Measurements from ENCODE around the gene KIF23. TPM values are rescaled to one million over a fixed set of nuclear protein-coding genes. Genes with fewer than 3 reads are reported as not detected.

Gene KIF23
- total RNA-seq, 1 experiment from 2014 or later: 100 TPM

DNA sequence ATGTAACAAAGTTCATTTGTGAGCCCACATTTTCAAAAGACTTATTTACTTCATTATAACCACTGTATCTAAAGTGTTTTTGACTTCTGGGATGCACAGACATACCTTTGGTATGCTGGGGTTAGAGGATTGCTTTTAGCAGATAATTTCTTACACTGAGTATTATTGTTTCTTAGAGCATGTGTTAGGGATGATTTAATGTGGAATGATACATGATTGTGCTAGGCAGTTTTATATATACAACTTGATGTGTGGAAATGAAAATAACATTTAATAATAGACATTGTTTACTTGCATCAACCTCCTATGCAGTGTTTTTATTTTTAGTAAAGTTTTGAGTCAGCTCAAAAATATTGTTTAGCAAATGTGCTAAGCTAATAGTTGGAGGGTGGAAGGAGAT lies 3.4 kb downstream of the KIF23 start:
- Histone ChIP-seq H3K27ac (no peak overlapping the region), H3K79me2 (ENCODE audit: low read depth) (peaks cover 66% of the 10 kb centered on the region), H2AFZ (no peak overlapping the region), H3K4me1 (replicated peaks; ENCODE audit: insufficient read depth) (peaks cover 26% of the 10 kb centered on the region), H3K9me3 (ENCODE audit: insufficient read depth, low read depth) (no peaks in the 10 kb centered on the region), H4K20me1 (ENCODE audit: insufficient read depth) (peaks cover 3% of the 10 kb centered on the region; the same call in 1 of the 2 replicates), H3K36me3 (ENCODE audit: low read depth) (peaks cover 35% of the 10 kb centered on the region), H3F3A (ENCODE audit: insufficient read depth, low read depth) (no peaks in the 10 kb centered on the region), H3K27me3 (ENCODE audit: insufficient read depth, low read depth) (no peaks in the 10 kb centered on the region), H3K4me3 (no peak overlapping the region), H3K4me2 (no peak overlapping the region), H3K9me2 (ENCODE audit: insufficient read depth) (no peaks in the 10 kb centered on the region)
- TF ChIP-seq EZH2 (IDR thresholded peaks at IDR 0.05; ENCODE audit: low read depth) (no peak), CTCF (conservative IDR thresholded peaks at IDR 0.05) (no peak)
- BruUV-seq (replicated peaks): no TSS peak
- no peak for DNase-seq
- ChIA-PET POLR2A (ENCODE audit: unreplicated experiment) (no interaction called here), CTCF (no interaction called here)
- intact Hi-C loops (cut with micrococcal nuclease; ENCODE audit: unreplicated experiment): no loop called here

GRCh38 chr15:69421498-69421897 lies 7.3 kb downstream of the KIF23 start:
- DNase-seq: no peak
- peaks cover 52% of the 10 kb centered on the region for H3K36me3 ChIP-seq (ENCODE audit: low read depth)

DNA sequence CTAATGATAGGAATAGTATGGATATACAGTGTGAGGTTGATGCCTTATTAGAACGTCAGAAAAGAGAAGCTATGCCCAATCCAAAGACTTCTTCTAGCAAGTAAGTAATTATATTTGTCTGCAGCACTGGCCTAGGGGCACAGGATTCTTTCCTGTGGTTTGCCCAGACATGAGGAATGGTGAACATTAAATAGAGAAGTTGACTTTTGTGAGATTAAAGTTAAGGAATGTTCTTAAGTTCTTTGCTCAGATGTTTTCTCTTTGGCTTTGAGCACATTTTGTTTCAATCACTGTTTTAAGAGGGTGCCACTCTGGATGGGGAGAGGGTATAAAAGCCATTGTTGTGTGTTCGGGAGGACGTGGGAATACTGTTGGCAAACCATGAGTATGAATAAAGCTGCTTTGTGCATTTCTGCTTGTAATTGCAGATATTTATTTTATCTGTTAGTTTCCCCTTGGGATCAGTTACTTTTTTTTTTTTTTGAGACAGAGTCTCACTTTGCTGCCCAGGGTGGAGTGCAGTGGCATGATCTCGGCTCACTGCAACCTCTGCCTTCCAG lies 8.3 kb downstream of the KIF23 start:
- Histone ChIP-seq H3K9me2 (ENCODE audit: insufficient read depth) (no peaks in the 10 kb centered on the region), H3K27me3 (ENCODE audit: insufficient read depth, low read depth) (no peaks in the 10 kb centered on the region), H3F3A (ENCODE audit: insufficient read depth, low read depth) (no peaks in the 10 kb centered on the region), H3K4me3 (no peak overlapping the region), H2AFZ (no peak overlapping the region), H3K79me2 (ENCODE audit: low read depth) (peaks cover 28% of the 10 kb centered on the region), H3K27ac (no peak overlapping the region), H3K4me1 (replicated peaks; ENCODE audit: insufficient read depth) (no peaks in the 10 kb centered on the region; the same call in 1 of the 2 replicates), H3K9me3 (ENCODE audit: insufficient read depth, low read depth) (no peaks in the 10 kb centered on the region), H3K4me2 (no peak overlapping the region), H3K36me3 (ENCODE audit: low read depth) (peaks cover 47% of the 10 kb centered on the region), H4K20me1 (ENCODE audit: insufficient read depth) (peaks cover 3% of the 10 kb centered on the region; the same call in 1 of the 2 replicates)
- no peak for TF ChIP-seq CTCF (conservative IDR thresholded peaks at IDR 0.05)
- no peak for TF ChIP-seq EZH2 (IDR thresholded peaks at IDR 0.05; ENCODE audit: low read depth)
- no TSS peak for BruUV-seq (replicated peaks)
- intact Hi-C loops (cut with micrococcal nuclease; ENCODE audit: unreplicated experiment): no loop called here
- DNase-seq: no peak
- CTCF ChIA-PET: interaction anchor here (0.7 kb wide), 1 partner anchor 397 kb away, joined by 4 read pairs; no protein-coding TSS in a partner anchor
- POLR2A ChIA-PET (ENCODE audit: unreplicated experiment): no interaction called here

More at GRCh38 chr15:69421498-69421897, 7.3 kb downstream of the KIF23 start:
- Histone ChIP-seq H3K79me2 (ENCODE audit: low read depth) (peaks cover 37% of the 10 kb centered on the region), H3K4me1 (replicated peaks; ENCODE audit: insufficient read depth) (peaks cover under 1% of the 10 kb centered on the region; the same call in 1 of the 2 replicates), H2AFZ (no peak overlapping the region), H4K20me1 (ENCODE audit: insufficient read depth) (peaks cover 3% of the 10 kb centered on the region; the same call in 1 of the 2 replicates), H3K4me2 (no peak overlapping the region), H3F3A (ENCODE audit: insufficient read depth, low read depth) (no peaks in the 10 kb centered on the region), H3K9me2 (ENCODE audit: insufficient read depth) (no peaks in the 10 kb centered on the region), H3K9me3 (ENCODE audit: insufficient read depth, low read depth) (no peaks in the 10 kb centered on the region), H3K27ac (no peak overlapping the region), H3K4me3 (no peak overlapping the region), H3K27me3 (ENCODE audit: insufficient read depth, low read depth) (no peaks in the 10 kb centered on the region)
- BruUV-seq (replicated peaks): no TSS peak
- TF ChIP-seq CTCF (conservative IDR thresholded peaks at IDR 0.05): no peak
- no peak for TF ChIP-seq EZH2 (IDR thresholded peaks at IDR 0.05; ENCODE audit: low read depth)
- intact Hi-C loops (cut with micrococcal nuclease; ENCODE audit: unreplicated experiment): no loop called here
- ChIA-PET POLR2A (ENCODE audit: unreplicated experiment) (no interaction called here), CTCF (interaction anchor here (0.7 kb wide), 1 partner anchor 396 kb away, joined by 4 read pairs; no protein-coding TSS in a partner anchor)
